HG03565 (cell line): ENCODE data around the gene TAF10.

ENCODE experiments used
- ATAC-seq: cut with Tn5 transposase; IDR thresholded peaks from one replicate; pipeline ENCODE4 v1.9.1; 2021; ENCODE audit warnings: mild to moderate bottlenecking, moderate library complexity; ENCODE audit not compliant: unreplicated experiment

TAF10 gene

GRCh38 chr11:6586434-6587359 is 25.3 kb downstream of the TAF10 start:
- no peak for ATAC-seq

- ATAC-seq = no peak
These were observed 27.5 kb downstream of the TAF10 start for GRCh38 chr11:6584528-6584927.

GRCh38 chr11:6583584-6583983 is 28.4 kb downstream of the TAF10 start:
- no peak for ATAC-seq

- ATAC-seq = no peak
These were observed 32.3 kb downstream of the TAF10 start for GRCh38 chr11:6579681-6580080.

- ATAC-seq = no peak
These were observed 33.9 kb downstream of the TAF10 start for GRCh38 chr11:6578134-6578533.

- ATAC-seq = no peak
These were observed 35.3 kb downstream of the TAF10 start for GRCh38 chr11:6576471-6577373.

- no peak for ATAC-seq
These were observed 37.0 kb downstream of the TAF10 start for GRCh38 chr11:6574816-6575715.

- ATAC-seq = no peak
These were observed 39.8 kb downstream of the TAF10 start for GRCh38 chr11:6572215-6572614.

GRCh38 chr11:6571434-6572008 is 40.5 kb downstream of the TAF10 start:
- no peak for ATAC-seq

- no peak for ATAC-seq
These were observed 41.2 kb downstream of the TAF10 start for GRCh38 chr11:6570691-6571427.

GRCh38 chr11:6569706-6570105 is 42.3 kb downstream of the TAF10 start:
- no peak for ATAC-seq

GRCh38 chr11:6568191-6568918 is 43.7 kb downstream of the TAF10 start:
- ATAC-seq = no peak

- no peak for ATAC-seq
These were observed 44.7 kb downstream of the TAF10 start for GRCh38 chr11:6567371-6567745.

GRCh38 chr11:6566704-6567370 is 45.2 kb downstream of the TAF10 start:
- no peak for ATAC-seq

- ATAC-seq = no peak
These were observed 45.9 kb downstream of the TAF10 start for GRCh38 chr11:6565988-6566703.

GRCh38 chr11:6565325-6565724 is 46.7 kb downstream of the TAF10 start:
- no peak for ATAC-seq

GRCh38 chr11:6563667-6564066 is 48.3 kb downstream of the TAF10 start:
- no peak for ATAC-seq

- no peak for ATAC-seq
These were observed 48.8 kb downstream of the TAF10 start for GRCh38 chr11:6563121-6563619.
